ENCODE measurements around the gene SLC25A38.

- TF ChIP-seq EP300 (IDR thresholded peaks at IDR 0.05) (no peak), CTCF (IDR thresholded peaks at IDR 0.05) (no peak)
These were observed 62.8 kb downstream of the SLC25A38 start for GRCh38 chr3:39445927-39446326.

All from suprapubic skin (tissue), 3 donors.